ENCODE results near the gene FAM174C.

DNA sequence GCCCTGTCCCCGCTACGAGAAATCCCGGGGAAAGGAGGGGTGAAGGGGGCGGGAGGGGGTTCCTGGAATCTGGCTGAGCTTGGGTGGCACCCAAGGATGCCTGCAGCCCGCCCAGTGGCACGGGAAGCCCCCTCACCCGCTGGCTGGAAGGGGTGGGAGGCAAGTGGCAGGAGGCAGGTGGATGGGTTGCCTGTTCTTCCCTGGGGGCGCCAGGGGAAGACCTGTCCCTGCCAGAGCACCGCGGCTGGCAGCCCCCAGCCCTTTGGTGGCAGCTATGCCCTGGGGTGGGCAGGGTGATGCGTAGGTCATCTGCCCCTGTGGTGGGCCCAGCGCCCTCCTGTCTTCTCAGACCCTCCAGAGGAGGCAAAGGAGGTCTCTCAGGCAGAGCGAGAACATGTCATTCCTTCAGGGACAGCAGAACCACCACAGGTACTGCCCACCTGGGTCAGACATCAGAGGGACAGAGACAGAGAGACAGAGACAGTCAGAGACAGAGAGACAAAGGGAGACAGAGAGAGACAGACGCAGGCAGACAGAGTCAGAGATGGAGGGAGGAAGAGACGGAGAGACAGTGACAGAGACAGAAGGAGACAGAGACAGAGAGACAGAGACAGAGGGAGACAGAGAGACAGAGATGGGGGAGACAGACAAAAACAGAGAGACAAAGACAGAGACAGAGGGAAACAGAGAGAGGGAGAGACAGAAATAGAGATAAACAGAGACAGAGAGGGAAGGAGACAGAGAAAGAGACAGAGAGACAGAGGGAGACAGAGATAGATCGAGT is 47.1 kb downstream of the FAM174C start:
- TF ChIP-seq LEF1 (IDR thresholded peaks at IDR 0.05; ENCODE audit: borderline replicate concordance) (no peak), TARDBP (IDR thresholded peaks at IDR 0.05) (no peak), PKNOX1 (IDR thresholded peaks at IDR 0.05) (no peak), SUZ12 (IDR thresholded peaks at IDR 0.05) (no peak), BHLHE40 (IDR thresholded peaks at IDR 0.05; ENCODE audit: borderline replicate concordance) (no peak), ELF4 (IDR thresholded peaks at IDR 0.05) (no peak), CTBP1 (IDR thresholded peaks at IDR 0.05; ENCODE audit: borderline replicate concordance) (no peak), ARNT (IDR thresholded peaks at IDR 0.05) (no peak), L3MBTL2 (conservative IDR thresholded peaks at IDR 0.05) (no peak), ZNF384 (IDR thresholded peaks at IDR 0.05) (no peak), FOXM1 (IDR thresholded peaks at IDR 0.05; ENCODE audit: borderline replicate concordance) (no peak)
